GM21825 (cell line): ENCODE results near the gene ARID3A.

Experiments
- ATAC-seq: cut with Tn5 transposase; IDR thresholded peaks from one replicate; pipeline ENCODE4 v1.9.1; 2021; ENCODE audit warnings: mild to moderate bottlenecking, moderate library complexity; ENCODE audit not compliant: unreplicated experiment

ARID3A gene

DNA sequence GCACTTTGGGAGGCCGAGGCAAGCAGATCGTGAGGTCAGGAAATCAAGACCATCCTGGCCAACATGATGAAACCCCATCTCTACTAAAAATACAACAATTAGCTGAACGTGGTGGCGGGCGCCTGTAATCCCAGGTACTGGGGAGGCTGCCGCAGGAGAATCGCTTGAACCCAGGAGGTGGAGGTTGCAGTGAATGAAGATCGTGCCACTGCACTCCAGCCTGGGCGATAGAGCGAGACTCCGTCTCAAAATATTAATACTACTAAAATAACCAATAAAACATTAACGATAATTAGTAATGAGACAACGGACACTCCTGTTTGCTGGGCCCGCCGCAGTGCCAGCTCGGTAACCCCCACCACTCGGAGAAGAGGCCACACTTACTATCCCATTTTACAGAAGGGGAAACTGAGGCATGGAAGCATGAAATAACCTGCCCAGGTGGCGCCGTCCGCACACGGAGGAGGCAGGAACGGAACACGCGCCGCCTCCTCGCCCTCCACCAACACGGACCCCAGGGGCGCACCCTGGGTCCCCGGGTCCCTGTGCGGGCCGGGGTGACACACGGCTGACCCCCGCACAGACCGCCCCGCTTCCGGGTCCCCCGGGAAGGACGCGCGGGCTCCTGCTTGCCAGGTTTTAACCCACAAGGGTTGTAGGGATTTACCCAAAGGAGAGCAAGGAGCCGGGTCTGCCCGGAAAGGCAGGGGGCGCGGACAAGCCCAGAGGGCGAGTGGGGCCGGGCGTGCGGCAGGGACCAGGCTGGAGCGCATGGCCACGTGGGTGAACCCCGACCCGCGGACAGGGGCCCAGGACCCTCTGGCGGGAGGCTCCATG lies 14.4 kb upstream of the ARID3A start:
- no peak for ATAC-seq

GRCh38 chr19:912181-913079 lies 13.4 kb upstream of the ARID3A start:
- peak; percentile 1 for ATAC-seq

- peak; percentile 40 for ATAC-seq
Observed at GRCh38 chr19:913080-913748, 12.6 kb upstream of the ARID3A start, which contains the start of gene R3HDM4. TSS of gene R3HDM4 (minus strand) at chr19:913219. CDS start at chr19:913157, 62 bp downstream.

DNA sequence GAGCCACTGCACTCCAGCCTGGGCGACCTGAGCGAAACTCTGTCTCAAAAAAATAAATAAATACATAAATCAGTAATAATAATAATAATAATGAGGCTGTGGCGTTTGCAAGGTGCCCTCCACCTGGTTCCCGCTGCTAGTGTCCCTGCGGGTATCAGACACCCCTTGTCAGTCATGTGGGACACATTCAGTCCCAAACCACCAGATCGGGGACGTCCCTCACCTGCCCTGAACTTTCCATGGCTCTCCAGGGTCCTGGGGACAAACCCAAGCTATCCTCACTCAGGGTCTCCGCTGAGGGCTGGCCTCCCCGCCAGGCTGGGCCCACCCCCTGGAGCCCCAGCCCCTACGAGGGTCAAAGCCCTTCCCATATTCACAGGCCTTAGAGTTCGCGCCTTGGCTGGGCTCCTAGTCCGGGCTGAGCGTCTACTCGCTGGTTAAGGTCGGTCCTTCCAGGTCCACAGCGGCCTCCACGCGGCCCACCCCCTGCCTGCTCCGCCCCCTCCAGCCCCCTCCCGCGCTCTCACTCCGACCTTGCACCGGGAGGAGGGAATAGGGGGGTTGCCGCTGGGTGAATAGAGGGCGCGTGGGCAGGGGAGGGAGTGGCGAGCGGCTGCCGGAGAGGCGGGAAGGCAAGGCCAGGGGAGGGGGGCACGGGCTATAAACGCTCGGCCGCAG lies 9.1 kb upstream of the ARID3A start:
- ATAC-seq = no peak

DNA sequence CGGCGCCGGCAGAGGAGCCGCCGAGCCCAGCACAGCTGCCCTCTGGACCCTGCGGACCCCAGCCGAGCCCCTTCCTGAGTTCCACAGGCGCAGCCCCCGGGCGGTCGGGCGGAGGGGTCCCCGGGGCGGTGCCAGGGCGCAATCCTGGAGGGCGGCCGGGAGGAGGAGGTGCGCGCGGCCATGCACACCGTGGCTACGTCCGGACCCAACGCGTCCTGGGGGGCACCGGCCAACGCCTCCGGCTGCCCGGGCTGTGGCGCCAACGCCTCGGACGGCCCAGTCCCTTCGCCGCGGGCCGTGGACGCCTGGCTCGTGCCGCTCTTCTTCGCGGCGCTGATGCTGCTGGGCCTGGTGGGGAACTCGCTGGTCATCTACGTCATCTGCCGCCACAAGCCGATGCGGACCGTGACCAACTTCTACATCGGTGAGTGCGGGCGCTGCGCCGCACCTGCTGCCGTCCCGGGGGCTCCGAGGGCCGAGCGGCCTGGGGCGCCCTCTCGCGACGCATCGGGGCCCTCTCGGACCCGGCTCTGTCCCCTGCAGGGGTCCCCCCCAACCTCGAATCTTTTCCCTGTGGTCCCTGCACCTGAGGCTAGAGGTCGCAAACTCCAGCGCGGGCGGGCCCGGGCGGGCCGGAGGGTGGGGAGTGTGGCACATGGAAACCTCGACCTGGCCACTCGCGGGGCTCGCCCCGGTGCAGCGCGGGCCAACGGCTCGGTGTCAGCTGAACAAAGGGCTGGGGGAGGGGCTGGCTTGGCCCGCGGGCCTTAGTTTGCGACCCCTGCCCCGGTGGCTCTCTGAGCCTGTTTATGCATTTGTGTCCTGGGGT lies 8.3 kb upstream of the ARID3A start, which contains the start of gene KISS1R:
Gene KISS1R (plus strand): TSS at position 11 of the 829 bp plus-strand sequence. CDS start 170 bp downstream, at position 181.
- ATAC-seq = no peak

DNA sequence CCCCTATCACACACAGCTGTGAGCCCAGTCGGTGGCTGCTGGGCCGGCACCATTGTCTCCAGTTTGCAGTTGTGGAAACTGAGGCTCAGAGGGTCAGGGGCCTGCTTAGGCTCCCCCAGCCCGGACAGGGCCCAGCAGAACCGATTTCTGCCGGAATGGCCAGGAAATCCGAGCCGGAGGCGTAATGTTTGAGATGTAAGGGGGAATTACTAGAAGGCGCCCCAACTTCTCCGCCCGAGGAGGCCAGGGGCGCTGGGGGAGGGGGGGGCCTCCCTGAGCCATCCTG lies 7.7 kb upstream of the ARID3A start:
- no peak for ATAC-seq

DNA sequence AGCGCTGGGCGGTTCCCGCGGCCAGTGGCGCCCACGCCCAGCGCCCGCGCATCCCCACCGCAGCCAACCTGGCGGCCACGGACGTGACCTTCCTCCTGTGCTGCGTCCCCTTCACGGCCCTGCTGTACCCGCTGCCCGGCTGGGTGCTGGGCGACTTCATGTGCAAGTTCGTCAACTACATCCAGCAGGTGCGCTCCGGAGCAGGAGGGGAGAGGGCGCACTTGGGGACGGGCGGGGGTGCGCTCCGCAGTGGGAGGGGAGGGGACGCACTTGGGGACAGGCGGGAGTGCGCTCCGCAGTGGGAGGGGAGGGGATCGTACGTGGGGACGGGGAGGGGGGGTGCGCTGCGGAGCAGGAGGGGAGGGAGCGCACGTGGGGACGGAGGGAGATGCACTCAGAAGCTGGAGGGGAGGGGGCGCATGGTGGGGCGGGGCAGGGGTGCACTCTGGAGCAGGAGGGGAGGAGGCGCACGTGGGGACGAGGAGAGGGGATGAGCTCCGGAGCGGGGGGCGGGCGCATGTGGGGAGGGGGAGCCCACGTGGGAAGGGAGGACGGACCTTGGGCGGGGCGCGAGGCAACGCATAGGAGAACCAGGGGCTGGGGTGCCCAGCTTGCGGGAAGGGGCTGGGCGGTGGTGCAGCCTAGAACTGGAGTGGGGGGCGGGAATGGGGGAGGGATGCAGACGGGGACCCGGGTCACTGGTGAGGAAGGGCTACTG lies 7.2 kb upstream of the ARID3A start:
- ATAC-seq = no peak

DNA sequence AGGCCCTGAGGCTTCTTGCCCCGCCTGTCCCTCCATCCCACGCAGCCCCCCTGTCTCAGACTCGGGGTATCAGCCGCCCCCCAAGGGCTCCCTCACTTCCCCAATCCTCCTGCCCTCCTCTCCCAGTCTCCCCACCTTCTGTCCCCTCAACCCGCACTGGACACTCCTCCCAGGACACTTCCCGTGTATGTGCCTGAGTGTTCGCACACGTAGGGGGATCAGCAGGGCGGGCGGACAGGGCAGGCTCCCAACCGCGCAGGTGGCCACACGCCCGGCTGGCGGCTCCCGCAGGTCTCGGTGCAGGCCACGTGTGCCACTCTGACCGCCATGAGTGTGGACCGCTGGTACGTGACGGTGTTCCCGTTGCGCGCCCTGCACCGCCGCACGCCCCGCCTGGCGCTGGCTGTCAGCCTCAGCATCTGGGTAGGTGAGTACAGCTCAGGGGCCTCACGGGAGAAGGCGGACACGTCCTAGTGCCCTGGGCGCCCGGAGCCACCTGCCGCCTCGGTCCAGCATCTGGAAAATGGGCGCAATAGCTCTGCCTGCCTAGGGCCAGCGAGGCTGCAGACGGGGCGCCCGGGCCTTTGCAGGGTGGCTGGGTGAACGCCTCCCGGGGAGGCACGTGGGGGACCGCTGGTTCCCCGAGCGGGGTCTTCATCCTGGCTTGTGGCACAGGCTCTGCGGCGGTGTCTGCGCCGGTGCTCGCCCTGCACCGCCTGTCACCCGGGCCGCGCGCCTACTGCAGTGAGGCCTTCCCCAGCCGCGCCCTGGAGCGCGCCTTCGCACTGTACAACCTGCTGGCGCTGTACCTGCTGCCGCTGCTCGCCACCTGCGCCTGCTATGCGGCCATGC lies 6.4 kb upstream of the ARID3A start:
- no peak for ATAC-seq

- no peak for ATAC-seq
Observed at GRCh38 chr19:920051-920864, 5.6 kb upstream of the ARID3A start.

GRCh38 chr19:924553-925086 lies 1.2 kb upstream of the ARID3A start:
- ATAC-seq = no peak

DNA sequence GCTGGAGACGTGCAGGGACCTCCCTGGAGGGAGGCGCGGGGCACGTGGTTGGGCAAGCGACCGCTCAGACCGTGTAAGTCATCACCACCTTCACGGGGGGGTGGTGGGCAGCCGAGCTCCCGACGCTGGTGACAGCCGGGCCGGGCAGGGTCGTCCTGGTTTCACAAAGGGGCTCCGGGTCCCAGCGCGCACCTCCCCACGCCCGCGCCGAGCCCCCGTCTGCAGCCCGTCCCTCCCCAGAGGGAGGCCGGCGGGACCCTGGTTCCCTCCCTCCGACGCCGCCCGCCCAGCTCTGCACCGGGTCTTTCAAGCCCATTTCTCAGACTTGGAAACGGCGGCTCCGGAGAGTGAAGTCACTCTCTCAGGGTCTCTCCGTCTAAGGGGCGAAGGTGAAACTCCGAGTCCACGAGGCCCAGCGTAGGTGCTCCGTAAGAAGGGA lies 729 bp upstream of the ARID3A start:
- peak; percentile 37 for ATAC-seq

- no peak for ATAC-seq
Observed at GRCh38 chr19:926323-926588, 421 bp downstream of the ARID3A start.

GRCh38 chr19:926589-927350 lies 935 bp downstream of the ARID3A start:
- ATAC-seq = no peak

DNA sequence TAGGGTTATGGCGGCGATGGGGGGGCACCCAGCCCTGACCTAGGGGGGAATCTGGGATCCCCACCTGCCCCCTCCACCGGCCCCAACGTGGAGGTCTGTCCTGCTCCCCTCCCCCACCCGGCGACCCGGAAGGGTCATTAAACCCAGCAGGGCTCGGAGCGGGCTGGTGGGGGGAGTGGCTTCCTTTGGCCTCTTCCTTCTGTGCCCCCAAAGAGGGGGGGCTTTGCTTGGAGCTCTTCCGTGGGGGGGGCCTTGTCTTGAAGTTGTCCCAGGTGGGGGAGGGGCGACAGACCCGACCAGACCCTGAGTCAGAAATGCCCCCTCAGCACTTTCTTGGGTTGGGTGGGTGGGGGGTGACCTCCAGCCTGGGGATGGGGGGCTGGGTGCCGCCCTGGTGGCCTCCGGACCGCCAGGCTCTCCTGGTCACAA lies 1.5 kb downstream of the ARID3A start:
- no peak for ATAC-seq

DNA sequence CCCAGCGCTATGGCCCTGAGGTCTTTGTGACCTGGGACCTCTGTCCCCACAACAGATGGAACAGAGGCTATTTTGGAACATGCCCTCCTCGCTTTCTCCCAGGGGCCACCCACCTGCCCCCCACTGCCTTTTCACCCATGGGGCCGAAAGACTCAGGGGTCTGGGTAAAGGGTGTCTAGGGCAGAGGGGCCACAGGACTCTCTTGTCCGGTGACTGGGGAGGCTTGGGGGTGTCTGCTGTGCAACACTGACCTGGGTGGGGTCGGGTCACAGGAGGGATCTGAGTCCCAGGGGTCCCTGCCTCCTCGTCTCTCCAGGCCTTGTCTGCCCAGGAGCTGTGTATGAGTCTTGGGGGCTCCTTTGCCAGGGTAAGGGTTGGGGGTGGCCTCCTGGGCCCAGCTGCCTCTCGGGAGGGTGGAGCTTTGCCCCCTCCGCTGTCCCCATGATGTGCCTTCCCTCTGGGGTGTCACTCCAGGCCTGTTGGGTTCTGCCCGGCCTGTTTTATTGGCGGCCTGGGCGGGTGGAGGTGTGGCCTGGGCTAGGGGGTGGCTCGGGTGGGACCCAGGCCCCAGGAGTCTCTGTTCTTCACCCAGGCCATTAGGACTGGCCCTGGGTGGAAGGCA lies 2.1 kb downstream of the ARID3A start:
- no peak for ATAC-seq
